ENCODE results near the gene LUZP1.

LUZP1 gene

GRCh38 chr1:23092447-23092846, 76.2 kb downstream of the LUZP1 start:
- Histone ChIP-seq H3K9me3 (ENCODE audit: control extremely low read depth in 1 of 5, control insufficient read depth in 4 of 5, insufficient read depth in 2 of 5, low read depth in 1 of 5, low read length in 4 of 5) (no peaks in the 10 kb centered on the region), H3K4me3 (ENCODE audit: control insufficient read depth in 1 of 7, extremely low read depth in 1 of 7, insufficient read depth in 4 of 7, low read depth in 2 of 7, low read length in 6 of 7) (no peak overlapping the region), H3K27ac (ENCODE audit: insufficient read depth in 1 of 2, low read depth in 1 of 2, low read length in 2 of 2, poor library complexity in 1 of 2, severe bottlenecking in 2 of 2) (no peak overlapping the region), H3K36me3 (ENCODE audit: control insufficient read depth in 4 of 4, insufficient read depth in 4 of 4, low read length in 3 of 4) (peaks cover 13 to 68% (median 45%) of the 10 kb centered on the region in 4 experiments), H3K27me3 (replicated peaks in 2 of 5; ENCODE audit: control insufficient read depth in 4 of 5, insufficient read depth in 5 of 5, low read length in 4 of 5) (no peaks in the 10 kb centered on the region), H3K4me1 (ENCODE audit: control extremely low read depth in 1 of 4, control insufficient read depth in 4 of 4, insufficient read depth in 4 of 4, low read length in 3 of 4) (no peaks in the 10 kb centered on the region)
- DNase-seq: no peak
- ChIA-PET CTCF (interaction anchor here (0.8 to 21.1 kb wide), 3 partner anchors 13 to 89 kb away, joined by 3 to 478 read pairs (median 3); no protein-coding TSS in a partner anchor), POLR2A (no interaction called here)
- 87% methylated on average over 11 of the region's 12 CpGs for WGBS (ENCODE audit: insufficient coverage)

- no peaks in the 10 kb centered on the region for H3K9me3 ChIP-seq (ENCODE audit: control extremely low read depth in 1 of 5, control insufficient read depth in 4 of 5, insufficient read depth in 2 of 5, low read depth in 1 of 5, low read length in 4 of 5)
- no peak overlapping the region for H3K4me3 ChIP-seq (ENCODE audit: control insufficient read depth in 1 of 7, extremely low read depth in 1 of 7, insufficient read depth in 4 of 7, low read depth in 2 of 7, low read length in 6 of 7)
- 98% methylated on average over 6 of the region's 7 CpGs for WGBS (ENCODE audit: insufficient coverage)
- ChIA-PET CTCF (interaction anchor here (21.1 kb wide), 1 partner anchor 90 kb away, joined by 478 read pairs; no protein-coding TSS in a partner anchor), POLR2A (no interaction called here)
- H3K27ac ChIP-seq (ENCODE audit: insufficient read depth in 1 of 2, low read depth in 1 of 2, low read length in 2 of 2, poor library complexity in 1 of 2, severe bottlenecking in 2 of 2): no peak overlapping the region
- DNase-seq: no peak
- H3K36me3 ChIP-seq (ENCODE audit: control insufficient read depth in 4 of 4, insufficient read depth in 4 of 4, low read length in 3 of 4): peaks cover 17 to 75% (median 52%) of the 10 kb centered on the region in 4 experiments
- no peaks in the 10 kb centered on the region for H3K4me1 ChIP-seq (ENCODE audit: control extremely low read depth in 1 of 4, control insufficient read depth in 4 of 4, insufficient read depth in 4 of 4, low read length in 3 of 4)
- no peaks in the 10 kb centered on the region for H3K27me3 ChIP-seq (replicated peaks in 2 of 5; ENCODE audit: control insufficient read depth in 4 of 5, insufficient read depth in 5 of 5, low read length in 4 of 5)
Observed at GRCh38 chr1:23091545-23091944, 77.1 kb downstream of the LUZP1 start.

GRCh38 chr1:23090056-23090455, 78.6 kb downstream of the LUZP1 start:
- H3K36me3 ChIP-seq (ENCODE audit: control insufficient read depth in 4 of 4, insufficient read depth in 4 of 4, low read length in 3 of 4): peaks cover 17 to 89% (median 60%) of the 10 kb centered on the region in 4 experiments
- WGBS (ENCODE audit: insufficient coverage): 100% methylated on average over 1 of the region's 1 CpG
- CTCF ChIA-PET: interaction anchor here (21.1 kb wide), 1 partner anchor 92 kb away, joined by 478 read pairs; no protein-coding TSS in a partner anchor

GRCh38 chr1:23088027-23088426, 80.6 kb downstream of the LUZP1 start:
- no peak overlapping the region for H3K4me3 ChIP-seq (ENCODE audit: control insufficient read depth in 1 of 7, extremely low read depth in 1 of 7, insufficient read depth in 4 of 7, low read depth in 2 of 7, low read length in 6 of 7)
- POLR2A ChIA-PET: no interaction called here
- no peaks in the 10 kb centered on the region for H3K9me3 ChIP-seq (ENCODE audit: control extremely low read depth in 1 of 5, control insufficient read depth in 4 of 5, insufficient read depth in 2 of 5, low read depth in 1 of 5, low read length in 4 of 5)
- CTCF ChIA-PET: interaction anchor here (4.7 to 21.1 kb wide), 2 partner anchors 11 to 94 kb away, joined by 26 to 478 read pairs; no protein-coding TSS in a partner anchor
- DNase-seq: no peak
- 100% methylated on average over 2 of the region's 2 CpGs for WGBS (ENCODE audit: insufficient coverage)
- H3K27ac ChIP-seq (ENCODE audit: insufficient read depth in 1 of 2, low read depth in 1 of 2, low read length in 2 of 2, poor library complexity in 1 of 2, severe bottlenecking in 2 of 2): no peak overlapping the region
- no peaks in the 10 kb centered on the region for H3K4me1 ChIP-seq (ENCODE audit: control extremely low read depth in 1 of 4, control insufficient read depth in 4 of 4, insufficient read depth in 4 of 4, low read length in 3 of 4)
- H3K36me3 ChIP-seq (ENCODE audit: control insufficient read depth in 4 of 4, insufficient read depth in 4 of 4, low read length in 3 of 4): peaks cover 16 to 94% (median 63%) of the 10 kb centered on the region in 4 experiments
- no peaks in the 10 kb centered on the region for H3K27me3 ChIP-seq (replicated peaks in 2 of 5; ENCODE audit: control insufficient read depth in 4 of 5, insufficient read depth in 5 of 5, low read length in 4 of 5)

More at GRCh38 chr1:23090056-23090455, 78.6 kb downstream of the LUZP1 start:
- POLR2A ChIA-PET: no interaction called here
- H3K27me3 ChIP-seq (replicated peaks in 2 of 5; ENCODE audit: control insufficient read depth in 4 of 5, insufficient read depth in 5 of 5, low read length in 4 of 5): no peaks in the 10 kb centered on the region
- H3K4me1 ChIP-seq (ENCODE audit: control extremely low read depth in 1 of 4, control insufficient read depth in 4 of 4, insufficient read depth in 4 of 4, low read length in 3 of 4): no peaks in the 10 kb centered on the region
- no peak overlapping the region for H3K27ac ChIP-seq (ENCODE audit: insufficient read depth in 1 of 2, low read depth in 1 of 2, low read length in 2 of 2, poor library complexity in 1 of 2, severe bottlenecking in 2 of 2)
- H3K4me3 ChIP-seq (ENCODE audit: control insufficient read depth in 1 of 7, extremely low read depth in 1 of 7, insufficient read depth in 4 of 7, low read depth in 2 of 7, low read length in 6 of 7): no peak overlapping the region
- DNase-seq: no peak
- H3K9me3 ChIP-seq (ENCODE audit: control extremely low read depth in 1 of 5, control insufficient read depth in 4 of 5, insufficient read depth in 2 of 5, low read depth in 1 of 5, low read length in 4 of 5): no peaks in the 10 kb centered on the region

- Histone ChIP-seq H3K4me3 (ENCODE audit: control insufficient read depth in 1 of 7, extremely low read depth in 1 of 7, insufficient read depth in 4 of 7, low read depth in 2 of 7, low read length in 6 of 7) (no peak overlapping the region), H3K36me3 (ENCODE audit: control insufficient read depth in 4 of 4, insufficient read depth in 4 of 4, low read length in 3 of 4) (peaks cover 22 to 94% (median 68%) of the 10 kb centered on the region in 4 experiments), H3K4me1 (ENCODE audit: control extremely low read depth in 1 of 4, control insufficient read depth in 4 of 4, insufficient read depth in 4 of 4, low read length in 3 of 4) (no peaks in the 10 kb centered on the region), H3K27ac (ENCODE audit: insufficient read depth in 1 of 2, low read depth in 1 of 2, low read length in 2 of 2, poor library complexity in 1 of 2, severe bottlenecking in 2 of 2) (no peak overlapping the region), H3K9me3 (ENCODE audit: control extremely low read depth in 1 of 5, control insufficient read depth in 4 of 5, insufficient read depth in 2 of 5, low read depth in 1 of 5, low read length in 4 of 5) (no peaks in the 10 kb centered on the region), H3K27me3 (replicated peaks in 2 of 5; ENCODE audit: control insufficient read depth in 4 of 5, insufficient read depth in 5 of 5, low read length in 4 of 5) (no peaks in the 10 kb centered on the region)
- 58% methylated on average over 2 of the region's 3 CpGs for WGBS (ENCODE audit: insufficient coverage)
- ChIA-PET CTCF (interaction anchor here (0.9 to 21.1 kb wide), 7 partner anchors 8 to 111 kb away, joined by 3 to 478 read pairs (median 4); no protein-coding TSS in a partner anchor), POLR2A (no interaction called here)
- no peak for DNase-seq
Observed at GRCh38 chr1:23085696-23086095, 83.0 kb downstream of the LUZP1 start.

- peaks cover 25 to 94% (median 74%) of the 10 kb centered on the region in 4 experiments for H3K36me3 ChIP-seq (ENCODE audit: control insufficient read depth in 4 of 4, insufficient read depth in 4 of 4, low read length in 3 of 4)
- 93% methylated on average over 8 of the region's 8 CpGs for WGBS (ENCODE audit: insufficient coverage)
- H3K4me1 ChIP-seq (ENCODE audit: control extremely low read depth in 1 of 4, control insufficient read depth in 4 of 4, insufficient read depth in 4 of 4, low read length in 3 of 4): no peaks in the 10 kb centered on the region
- H3K27ac ChIP-seq (ENCODE audit: insufficient read depth in 1 of 2, low read depth in 1 of 2, low read length in 2 of 2, poor library complexity in 1 of 2, severe bottlenecking in 2 of 2): no peak overlapping the region
- no peaks in the 10 kb centered on the region for H3K27me3 ChIP-seq (replicated peaks in 2 of 5; ENCODE audit: control insufficient read depth in 4 of 5, insufficient read depth in 5 of 5, low read length in 4 of 5)
- CTCF ChIA-PET: interaction anchor here (0.9 to 21.1 kb wide), 4 partner anchors 9 to 110 kb away, joined by 3 to 478 read pairs (median 4); no protein-coding TSS in a partner anchor
- no peak overlapping the region for H3K4me3 ChIP-seq (ENCODE audit: control insufficient read depth in 1 of 7, extremely low read depth in 1 of 7, insufficient read depth in 4 of 7, low read depth in 2 of 7, low read length in 6 of 7)
- no peaks in the 10 kb centered on the region for H3K9me3 ChIP-seq (ENCODE audit: control extremely low read depth in 1 of 5, control insufficient read depth in 4 of 5, insufficient read depth in 2 of 5, low read depth in 1 of 5, low read length in 4 of 5)
- no peak for DNase-seq
- POLR2A ChIA-PET: no interaction called here
Observed at GRCh38 chr1:23084880-23085279, 83.8 kb downstream of the LUZP1 start.

GRCh38 chr1:23083714-23084480, 84.8 kb downstream of the LUZP1 start:
- no peak overlapping the region for H3K4me3 ChIP-seq (ENCODE audit: control insufficient read depth in 1 of 7, extremely low read depth in 1 of 7, insufficient read depth in 4 of 7, low read depth in 2 of 7, low read length in 6 of 7)
- CTCF ChIA-PET: interaction anchor here (21.1 kb wide), 1 partner anchor 98 kb away, joined by 478 read pairs; no protein-coding TSS in a partner anchor
- 77% methylated on average over 5 of the region's 5 CpGs for WGBS (ENCODE audit: insufficient coverage)
- POLR2A ChIA-PET: no interaction called here
- no peaks in the 10 kb centered on the region for H3K4me1 ChIP-seq (ENCODE audit: control extremely low read depth in 1 of 4, control insufficient read depth in 4 of 4, insufficient read depth in 4 of 4, low read length in 3 of 4)
- H3K9me3 ChIP-seq (ENCODE audit: control extremely low read depth in 1 of 5, control insufficient read depth in 4 of 5, insufficient read depth in 2 of 5, low read depth in 1 of 5, low read length in 4 of 5): no peaks in the 10 kb centered on the region
- H3K27me3 ChIP-seq (replicated peaks in 2 of 5; ENCODE audit: control insufficient read depth in 4 of 5, insufficient read depth in 5 of 5, low read length in 4 of 5): no peaks in the 10 kb centered on the region
- peaks cover 25 to 99% (median 82%) of the 10 kb centered on the region in 4 experiments for H3K36me3 ChIP-seq (ENCODE audit: control insufficient read depth in 4 of 4, insufficient read depth in 4 of 4, low read length in 3 of 4)
- H3K27ac ChIP-seq (ENCODE audit: insufficient read depth in 1 of 2, low read depth in 1 of 2, low read length in 2 of 2, poor library complexity in 1 of 2, severe bottlenecking in 2 of 2): no peak overlapping the region
- no peak for DNase-seq

Data from common myeloid progenitor, CD34-positive (primary cell).